Gastrocnemius medialis (tissue), 4 donors: ENCODE results near the gene ADAMTS2.

ENCODE experiments used
- CTCF ChIP-seq, 5 experiments: fragments of 450-650 bp in 3 of 5; fragments of 200-600 bp in 2 of 5; sonication (generic) in 2 of 5; IDR thresholded peaks in 4 of 5; conservative IDR thresholded peaks in 1 of 5; 1 replicate in 4 of 5; 2 replicates in 1 of 5; pipeline ENCODE4 v1.5.1; 2016 to 2019; ENCODE audit warnings: antibody characterized with exemption in 5 of 5, mild to moderate bottlenecking in 3 of 5, moderate library complexity in 3 of 5
- POLR2A ChIP-seq, 2 donors: fragments of 450-650 bp; IDR thresholded peaks; one replicate each; pipeline ENCODE4 v1.6.1; 2017; ENCODE audit warnings: antibody characterized with exemption in 2 of 2, mild to moderate bottlenecking in 2 of 2, moderate library complexity in 2 of 2

GRCh38 chr5:179385914-179386313, 40.7 kb upstream of the ADAMTS2 start:
- no peak for TF ChIP-seq CTCF (IDR thresholded peaks at IDR 0.05 in 4 of 5, conservative IDR thresholded peaks at IDR 0.05 in 1 of 5)
- TF ChIP-seq POLR2A (IDR thresholded peaks at IDR 0.05): no peak
